Endometrium (tissue), 2 donors: ENCODE measurements around the gene SLC47A2.

Experiments used
- FAIRE-seq: peaks from 2 replicates; lab custom pipeline; 2012; peaks lifted over from hg19 to GRCh38; lab: Jason Lieb, UNC
- donor health status: control.
- donor health status: control.

Gene SLC47A2

GRCh38 chr17:19726631-19727376 lies 10.4 kb upstream of the SLC47A2 start:
- no peak for FAIRE-seq

GRCh38 chr17:19725486-19725885 lies 9.1 kb upstream of the SLC47A2 start:
- FAIRE-seq: no peak

GRCh38 chr17:19724501-19725420 lies 8.4 kb upstream of the SLC47A2 start:
- no peak for FAIRE-seq

GRCh38 chr17:19723964-19724363 lies 7.6 kb upstream of the SLC47A2 start:
- no peak for FAIRE-seq

GRCh38 chr17:19720631-19721426 lies 4.4 kb upstream of the SLC47A2 start:
- FAIRE-seq: no peak

- FAIRE-seq: no peak
These were observed 3.8 kb upstream of the SLC47A2 start for GRCh38 chr17:19720210-19720475.

GRCh38 chr17:19719355-19720209 lies 3.2 kb upstream of the SLC47A2 start:
- FAIRE-seq: no peak

GRCh38 chr17:19718613-19719354 lies 2.4 kb upstream of the SLC47A2 start:
- FAIRE-seq: no peak

GRCh38 chr17:19718041-19718612 lies 1.7 kb upstream of the SLC47A2 start:
- no peak for FAIRE-seq

- FAIRE-seq: no peak
These were observed 1.1 kb upstream of the SLC47A2 start for GRCh38 chr17:19717411-19717908.

- no peak for FAIRE-seq
These were observed 612 bp upstream of the SLC47A2 start for GRCh38 chr17:19717031-19717360.

- FAIRE-seq: no peak
These were observed 1.6 kb downstream of the SLC47A2 start for GRCh38 chr17:19714542-19715411.

- no peak for FAIRE-seq
These were observed 2.5 kb downstream of the SLC47A2 start for GRCh38 chr17:19713901-19714361.

- FAIRE-seq: no peak
These were observed 2.9 kb downstream of the SLC47A2 start for GRCh38 chr17:19713462-19713861.

GRCh38 chr17:19712436-19713004 lies 3.9 kb downstream of the SLC47A2 start:
- no peak for FAIRE-seq

GRCh38 chr17:19709841-19710240 lies 6.5 kb downstream of the SLC47A2 start:
- FAIRE-seq: no peak

GRCh38 chr17:19708431-19709175 lies 7.8 kb downstream of the SLC47A2 start:
- no peak for FAIRE-seq

- no peak for FAIRE-seq
These were observed 8.6 kb downstream of the SLC47A2 start for GRCh38 chr17:19707728-19708221.
